Measurements from ENCODE around the gene TTR. TPM values are rescaled to one million over a fixed set of nuclear protein-coding genes. Genes with fewer than 3 reads are reported as not detected.

TTR gene
- total RNA-seq, 1 donor from 2014 or later, result not detected

DNA sequence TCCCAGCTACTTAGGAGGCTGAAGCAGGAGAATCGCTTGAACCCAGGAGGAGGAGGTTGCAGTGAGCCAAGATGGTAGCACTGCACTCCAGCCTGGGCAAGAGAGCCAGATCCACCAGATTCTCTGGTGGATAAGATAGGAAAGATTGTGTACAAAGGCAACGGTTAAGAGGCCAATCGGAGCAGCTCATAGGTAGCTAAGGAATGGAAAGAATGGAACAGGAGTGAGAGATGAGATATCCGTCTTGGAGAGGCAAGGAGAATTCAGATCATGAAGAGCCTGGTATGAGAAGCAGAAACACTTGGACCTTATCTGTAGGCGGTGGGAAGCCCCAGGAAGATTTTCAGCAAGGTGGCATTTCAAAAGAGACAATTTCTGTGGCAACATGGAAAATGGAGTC is 27.1 kb downstream of the TTR start:
- H3K27me3 Mint-ChIP-seq (ENCODE audit: unreplicated experiment), result no peaks in the 10 kb centered on the region
- TF ChIP-seq, protein P1, sequence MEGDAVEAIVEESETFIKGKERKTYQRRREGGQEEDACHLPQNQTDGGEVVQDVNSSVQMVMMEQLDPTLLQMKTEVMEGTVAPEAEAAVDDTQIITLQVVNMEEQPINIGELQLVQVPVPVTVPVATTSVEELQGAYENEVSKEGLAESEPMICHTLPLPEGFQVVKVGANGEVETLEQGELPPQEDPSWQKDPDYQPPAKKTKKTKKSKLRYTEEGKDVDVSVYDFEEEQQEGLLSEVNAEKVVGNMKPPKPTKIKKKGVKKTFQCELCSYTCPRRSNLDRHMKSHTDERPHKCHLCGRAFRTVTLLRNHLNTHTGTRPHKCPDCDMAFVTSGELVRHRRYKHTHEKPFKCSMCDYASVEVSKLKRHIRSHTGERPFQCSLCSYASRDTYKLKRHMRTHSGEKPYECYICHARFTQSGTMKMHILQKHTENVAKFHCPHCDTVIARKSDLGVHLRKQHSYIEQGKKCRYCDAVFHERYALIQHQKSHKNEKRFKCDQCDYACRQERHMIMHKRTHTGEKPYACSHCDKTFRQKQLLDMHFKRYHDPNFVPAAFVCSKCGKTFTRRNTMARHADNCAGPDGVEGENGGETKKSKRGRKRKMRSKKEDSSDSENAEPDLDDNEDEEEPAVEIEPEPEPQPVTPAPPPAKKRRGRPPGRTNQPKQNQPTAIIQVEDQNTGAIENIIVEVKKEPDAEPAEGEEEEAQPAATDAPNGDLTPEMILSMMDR (IDR thresholded peaks at IDR 0.05; ENCODE audit: partially characterized antibody, unreplicated experiment), result no peak
- H3K27ac Mint-ChIP-seq (ENCODE audit: unreplicated experiment), result no peak overlapping the region
- peaks cover 4% of the 10 kb centered on the region for H3K9me3 Mint-ChIP-seq (ENCODE audit: unreplicated experiment)
- H3K36me3 Mint-ChIP-seq (ENCODE audit: unreplicated experiment), result no peaks in the 10 kb centered on the region
- no peaks in the 10 kb centered on the region for H3K4me1 Mint-ChIP-seq (ENCODE audit: low read depth, unreplicated experiment)
- H3K4me3 Mint-ChIP-seq (ENCODE audit: unreplicated experiment), result no peak overlapping the region
- DNase-seq, result no peak

DNA sequence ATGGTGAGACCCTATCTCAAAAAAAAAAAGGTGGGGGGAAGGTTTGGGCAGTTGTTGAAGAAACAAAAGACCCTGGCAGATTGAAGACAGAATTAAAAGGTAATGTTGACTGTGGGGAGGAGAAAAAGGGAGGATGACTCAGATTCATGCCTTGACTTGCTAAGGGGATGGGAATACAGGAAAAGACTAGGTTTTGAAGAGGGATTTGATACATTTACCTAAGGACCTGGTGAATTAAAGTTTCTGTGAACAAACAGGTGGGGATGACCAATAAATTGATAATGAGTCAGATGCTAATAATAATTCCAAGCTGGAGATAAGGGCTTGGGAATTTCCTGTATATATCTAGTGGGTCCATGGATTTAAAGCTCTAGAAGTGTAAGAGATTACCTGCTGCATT is 27.6 kb downstream of the TTR start:
- no peak overlapping the region for H3K4me3 Mint-ChIP-seq (ENCODE audit: unreplicated experiment)
- H3K27ac Mint-ChIP-seq (ENCODE audit: unreplicated experiment), result no peak overlapping the region
- no peak for DNase-seq
- TF ChIP-seq, protein P1 (IDR thresholded peaks at IDR 0.05; ENCODE audit: partially characterized antibody, unreplicated experiment), result no peak
- H3K27me3 Mint-ChIP-seq (ENCODE audit: unreplicated experiment), result no peaks in the 10 kb centered on the region
- peaks cover 4% of the 10 kb centered on the region for H3K9me3 Mint-ChIP-seq (ENCODE audit: unreplicated experiment)
- H3K36me3 Mint-ChIP-seq (ENCODE audit: unreplicated experiment), result no peaks in the 10 kb centered on the region
- no peaks in the 10 kb centered on the region for H3K4me1 Mint-ChIP-seq (ENCODE audit: low read depth, unreplicated experiment)

DNA sequence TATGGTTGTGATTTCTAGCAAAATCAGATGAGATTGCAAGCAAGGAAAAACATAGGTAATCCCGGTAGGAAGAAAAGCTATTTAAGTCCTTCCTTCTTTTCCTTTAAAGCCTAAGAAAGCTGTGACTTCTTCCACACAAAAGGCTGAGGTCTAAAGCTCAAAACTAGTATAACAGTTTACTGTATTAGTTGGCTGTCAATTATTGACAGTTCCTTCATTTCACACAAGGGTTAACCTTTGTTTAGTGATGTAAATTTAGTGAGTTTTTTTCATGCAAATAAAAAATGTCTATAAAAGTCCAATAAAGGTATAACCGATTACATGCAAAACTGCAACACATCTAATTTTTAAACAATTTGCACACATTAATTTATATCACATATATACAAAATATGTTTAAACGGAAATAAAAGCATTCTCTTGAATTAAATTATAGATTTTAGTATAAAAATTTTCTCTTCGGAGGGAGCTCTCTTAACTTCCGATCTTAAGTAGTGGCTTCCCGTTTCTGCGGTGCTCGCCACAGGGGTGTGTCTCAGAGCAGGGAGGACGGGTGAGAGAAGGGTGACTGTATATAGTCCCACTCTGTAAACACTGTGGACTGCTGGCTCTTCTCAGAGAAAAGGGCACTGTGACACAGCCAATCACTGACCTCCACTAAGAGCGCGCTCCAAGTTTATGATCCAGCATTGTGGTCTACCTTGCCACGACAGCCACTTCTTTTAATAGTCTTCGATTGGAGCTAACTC is 33.4 kb downstream of the TTR start:
- Mint-ChIP-seq H3K4me3 (ENCODE audit: unreplicated experiment) (no peak overlapping the region), H3K27ac (ENCODE audit: unreplicated experiment) (no peak overlapping the region), H3K27me3 (ENCODE audit: unreplicated experiment) (no peaks in the 10 kb centered on the region), H3K36me3 (ENCODE audit: unreplicated experiment) (peaks cover 10% of the 10 kb centered on the region), H3K9me3 (ENCODE audit: unreplicated experiment) (no peaks in the 10 kb centered on the region), H3K4me1 (ENCODE audit: low read depth, unreplicated experiment) (no peaks in the 10 kb centered on the region)
- TF ChIP-seq, protein P1 (IDR thresholded peaks at IDR 0.05; ENCODE audit: partially characterized antibody, unreplicated experiment), result no peak
- no peak for DNase-seq

DNA sequence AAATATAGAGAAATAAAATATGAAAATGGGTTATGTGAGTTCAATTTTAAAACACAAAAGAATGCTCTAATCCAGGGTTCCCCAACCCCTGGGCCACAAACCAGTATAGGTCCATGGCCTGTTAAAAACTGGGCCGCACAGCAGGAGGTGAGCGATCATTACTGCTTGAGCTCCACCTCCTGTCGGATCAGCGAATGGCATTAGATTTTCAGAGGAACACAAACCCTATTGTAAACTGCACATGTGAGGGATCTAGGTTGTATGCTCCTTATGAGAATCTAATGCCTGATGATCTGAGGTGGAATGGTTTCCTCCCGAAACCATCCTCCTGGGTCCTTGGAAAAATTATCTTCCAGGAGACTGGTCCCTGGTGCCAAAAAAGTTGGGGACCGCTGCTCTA is 34.7 kb downstream of the TTR start:
- no peaks in the 10 kb centered on the region for H3K9me3 Mint-ChIP-seq (ENCODE audit: unreplicated experiment)
- H3K36me3 Mint-ChIP-seq (ENCODE audit: unreplicated experiment), result peaks cover 10% of the 10 kb centered on the region
- no peak overlapping the region for H3K27ac Mint-ChIP-seq (ENCODE audit: unreplicated experiment)
- no peaks in the 10 kb centered on the region for H3K4me1 Mint-ChIP-seq (ENCODE audit: low read depth, unreplicated experiment)
- H3K4me3 Mint-ChIP-seq (ENCODE audit: unreplicated experiment), result no peak overlapping the region
- no peaks in the 10 kb centered on the region for H3K27me3 Mint-ChIP-seq (ENCODE audit: unreplicated experiment)
- DNase-seq, result no peak
- TF ChIP-seq, protein P1 (IDR thresholded peaks at IDR 0.05; ENCODE audit: partially characterized antibody, unreplicated experiment), result no peak

DNA sequence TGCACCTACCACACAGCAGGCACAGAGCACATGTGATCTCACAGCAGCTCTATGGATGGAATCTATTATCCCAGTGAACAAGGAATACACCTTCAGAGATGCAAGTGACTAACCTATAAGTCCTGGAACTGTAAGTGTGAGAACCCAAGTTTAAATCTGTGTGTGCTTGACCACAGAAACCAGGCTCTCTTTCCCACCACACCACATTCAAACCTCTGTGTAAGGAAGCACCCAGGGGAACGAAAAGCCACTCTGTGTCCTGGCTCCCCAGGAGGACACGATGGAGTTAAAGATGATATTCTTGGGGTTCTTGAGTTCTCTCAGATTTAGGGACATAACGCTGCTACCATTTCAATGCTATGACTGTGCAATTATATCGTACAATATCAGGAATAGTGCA is 38.9 kb downstream of the TTR start:
- H3K27me3 Mint-ChIP-seq (ENCODE audit: unreplicated experiment), result no peaks in the 10 kb centered on the region
- no peak overlapping the region for H3K4me3 Mint-ChIP-seq (ENCODE audit: unreplicated experiment)
- no peaks in the 10 kb centered on the region for H3K9me3 Mint-ChIP-seq (ENCODE audit: unreplicated experiment)
- H3K4me1 Mint-ChIP-seq (ENCODE audit: low read depth, unreplicated experiment), result no peaks in the 10 kb centered on the region
- no peak overlapping the region for H3K27ac Mint-ChIP-seq (ENCODE audit: unreplicated experiment)
- TF ChIP-seq, protein P1 (IDR thresholded peaks at IDR 0.05; ENCODE audit: partially characterized antibody, unreplicated experiment), result no peak
- no peak for DNase-seq
- H3K36me3 Mint-ChIP-seq (ENCODE audit: unreplicated experiment), result peaks cover 10% of the 10 kb centered on the region
